Transverse colon (tissue), 4 donors: ENCODE measurements around the gene CACNA2D4.

Experiments used
- CTCF ChIP-seq, 5 experiments: fragments of 200-600 bp in 3 of 5; fragments of 450-650 bp in 2 of 5; sonication (generic) in 3 of 5; IDR thresholded peaks; 1 replicate in 2 of 5; 2 replicates in 3 of 5; pipeline ENCODE4 v1.5.1; 2016 to 2017; ENCODE audit warnings: antibody characterized with exemption in 5 of 5, inconsistent platforms in 3 of 5, mild to moderate bottlenecking in 2 of 5, moderate library complexity in 1 of 5
- EP300 ChIP-seq: sonication (generic); formaldehyde crosslinking; IDR thresholded peaks from one replicate; pipeline ENCODE4 v1.6.1; 2017; ENCODE audit warnings: antibody characterized with exemption, low read depth
- POLR2A ChIP-seq: fragments of 450-650 bp; IDR thresholded peaks from one replicate; pipeline ENCODE4 v1.6.1; 2016; ENCODE audit warnings: antibody characterized with exemption, mild to moderate bottlenecking, moderate library complexity
- POLR2AphosphoS5 ChIP-seq, 3 donors: sonication (generic); formaldehyde crosslinking; IDR thresholded peaks; one replicate each; pipeline ENCODE4 v1.6.1; 2016; ENCODE audit warnings: antibody characterized with exemption in 3 of 3

GRCh38 chr12:1934831-1935230 is 16.4 kb upstream of the CACNA2D4 start:
- TF ChIP-seq CTCF (IDR thresholded peaks at IDR 0.05) (no peak), POLR2A (no peak), POLR2AphosphoS5 (IDR thresholded peaks at IDR 0.05) (no peak), EP300 (no peak)
